ENCODE results near the gene GABBR1. TPM values are rescaled to one million over a fixed set of nuclear protein-coding genes. Genes with fewer than 3 reads are reported as not detected.

GABBR1 gene
- total RNA-seq, 4 donors from 2014 or later, result 20.4 to 34.3 (median 23.8) TPM

DNA sequence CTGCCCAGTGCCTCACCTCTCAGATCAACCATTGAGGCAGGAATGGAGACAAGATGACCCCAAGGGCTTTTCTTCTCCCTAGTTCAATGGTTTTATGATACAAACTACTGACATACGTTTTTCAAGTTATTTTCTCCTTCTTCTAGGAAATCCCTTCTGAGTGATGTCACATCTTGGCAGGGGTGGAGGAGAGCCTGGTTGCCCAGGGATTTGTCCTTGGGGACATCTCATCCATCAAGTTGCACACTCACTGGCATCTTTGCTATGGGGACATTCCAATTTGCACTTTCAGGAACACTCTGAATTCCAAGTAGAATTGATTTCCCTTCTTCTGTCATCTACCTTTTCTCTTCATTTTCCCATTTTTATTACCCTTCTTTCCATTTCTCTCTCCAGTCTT, 38.0 kb upstream of the GABBR1 start:
- no peaks in the 10 kb centered on the region for H3K9me3 ChIP-seq
- H3K4me3 ChIP-seq (replicated peaks in 1 of 3), result no peak overlapping the region
- no peaks in the 10 kb centered on the region for H3K36me3 ChIP-seq
- H3K4me1 ChIP-seq, result no peaks in the 10 kb centered on the region
- H3K27me3 ChIP-seq, result no peaks in the 10 kb centered on the region
- no peak for DNase-seq
- no peak overlapping the region for H3K27ac ChIP-seq
- TF ChIP-seq CTCF (IDR thresholded peaks at IDR 0.05) (no peak), POLR2A (IDR thresholded peaks at IDR 0.05) (no peak)
- WGBS, 2 donors, result 42 to 65% methylated on average over 1 of the region's 1 CpG
- intact Hi-C loops (cut with DNase I), result no loop called here

- intact Hi-C loops (cut with DNase I), result no loop called here
- TF ChIP-seq POLR2A (IDR thresholded peaks at IDR 0.05) (no peak), CTCF (IDR thresholded peaks at IDR 0.05) (no peak)
- Histone ChIP-seq H3K4me3 (replicated peaks in 1 of 3) (no peak overlapping the region), H3K9me3 (no peaks in the 10 kb centered on the region), H3K27ac (no peak overlapping the region), H3K27me3 (no peaks in the 10 kb centered on the region), H3K36me3 (no peaks in the 10 kb centered on the region), H3K4me1 (no peaks in the 10 kb centered on the region)
- WGBS, 2 donors, result 21 to 26% methylated on average over 5 of the region's 5 CpGs
- no peak for DNase-seq
These were observed 34.2 kb upstream of the GABBR1 start for GRCh38 chr6:29667158-29667557.

DNA sequence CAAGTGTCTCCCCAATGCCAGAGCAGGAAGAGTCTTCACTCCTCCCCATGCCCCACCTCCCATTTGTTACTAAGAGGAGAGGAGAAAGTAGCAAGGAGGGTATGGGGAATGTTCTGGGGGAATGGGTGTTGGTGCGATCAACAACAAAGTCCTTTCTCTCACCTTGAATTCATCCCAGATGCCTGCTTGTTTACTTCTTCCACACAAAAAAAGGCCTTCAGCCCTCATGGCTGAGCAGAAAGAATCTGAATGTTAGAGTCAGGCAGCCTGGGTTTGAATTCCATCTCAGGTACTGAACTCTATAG, 33.8 kb upstream of the GABBR1 start:
- H3K27ac ChIP-seq, result no peak overlapping the region
- H3K9me3 ChIP-seq, result no peaks in the 10 kb centered on the region
- H3K36me3 ChIP-seq, result no peaks in the 10 kb centered on the region
- 70 to 80% methylated on average over 1 of the region's 1 CpG for WGBS, 2 donors
- no peak overlapping the region for H3K4me3 ChIP-seq (replicated peaks in 1 of 3)
- H3K27me3 ChIP-seq, result no peaks in the 10 kb centered on the region
- no peaks in the 10 kb centered on the region for H3K4me1 ChIP-seq
- no peak for DNase-seq
- no peak for TF ChIP-seq CTCF (IDR thresholded peaks at IDR 0.05)
- TF ChIP-seq POLR2A (IDR thresholded peaks at IDR 0.05), result no peak
- intact Hi-C loops (cut with DNase I), result no loop called here

DNA sequence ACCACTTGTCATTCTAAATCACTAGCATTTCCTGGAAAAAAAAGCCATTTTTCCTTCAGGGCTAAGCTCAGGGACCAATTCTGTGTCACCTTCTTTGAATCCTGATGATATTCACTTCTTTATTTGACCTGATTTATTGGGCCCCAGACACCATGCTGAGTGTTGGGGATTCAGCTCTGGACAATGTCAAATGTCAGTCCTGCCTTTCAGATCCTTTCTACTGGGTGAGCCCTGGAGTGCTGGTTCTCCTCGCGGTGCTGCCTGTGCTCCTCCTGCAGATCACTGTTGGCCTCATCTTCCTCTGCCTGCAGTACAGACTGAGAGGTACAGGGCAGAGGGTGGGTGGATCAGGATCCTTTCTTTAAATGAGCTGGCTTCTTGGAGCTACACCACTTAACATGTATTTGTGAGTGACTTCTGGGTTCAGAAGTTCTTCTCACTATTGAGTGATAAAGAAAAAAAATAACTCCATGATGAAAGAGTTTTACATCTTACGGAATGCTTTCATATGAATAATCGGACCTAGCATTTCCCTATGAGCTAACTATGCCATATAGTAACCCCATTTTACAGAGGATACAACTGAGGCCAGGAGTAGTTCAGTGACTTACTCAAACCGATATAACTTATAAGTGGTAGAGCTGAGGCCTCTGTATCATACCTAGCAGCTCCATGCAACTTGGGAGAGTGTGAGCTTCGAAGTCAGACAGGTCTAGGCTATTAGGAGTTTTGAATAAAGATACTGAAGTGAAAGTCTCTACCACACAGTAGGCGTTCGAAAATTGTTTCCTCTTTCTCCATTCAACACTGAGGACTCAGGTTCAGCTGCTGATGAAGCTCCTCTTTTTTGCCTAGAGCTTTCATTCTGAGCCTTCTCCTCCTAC, 33.2 kb upstream of the GABBR1 start:
- no peak for DNase-seq
- no peaks in the 10 kb centered on the region for H3K27me3 ChIP-seq

More for the DNA sequence above, 33.2 kb upstream of the GABBR1 start:
- H3K36me3 ChIP-seq, result no peaks in the 10 kb centered on the region
- H3K9me3 ChIP-seq, result no peaks in the 10 kb centered on the region
- no peak overlapping the region for H3K27ac ChIP-seq
- H3K4me1 ChIP-seq, result no peaks in the 10 kb centered on the region
- no peak overlapping the region for H3K4me3 ChIP-seq (replicated peaks in 1 of 3)
- TF ChIP-seq CTCF (IDR thresholded peaks at IDR 0.05), result no peak
- TF ChIP-seq POLR2A (IDR thresholded peaks at IDR 0.05), result no peak
- WGBS, 2 donors, result 68 to 78% methylated on average over 8 of the region's 8 CpGs
- intact Hi-C loops (cut with DNase I), result no loop called here
